Keratinocyte (primary cell): ENCODE results near the gene TOM1L2. TPM values are rescaled to one million over a fixed set of nuclear protein-coding genes. Genes with fewer than 3 reads are reported as not detected.
"Not testable (repeated sequence)": the region's sequence is repeated elsewhere in the genome, so short reads cannot be mapped to it uniquely, and the experiment has no call there.

Experiments used
- DNase-seq: peaks from one replicate; pipeline ENCODE4 v3.0.0-alpha.2; 2011; ENCODE audit warnings: low read depth, missing footprints, low spot score
- FAIRE-seq: peaks from 2 replicates; lab custom pipeline; 2011; peaks lifted over from hg19 to GRCh38; lab: Jason Lieb, UNC
- H2AFZ ChIP-seq: 2 replicates; pipeline ENCODE4 v1.6.0; 2012; ENCODE audit warnings: low read length, control low read depth, inconsistent platforms; ENCODE audit not compliant: control insufficient read depth
- H3K27ac ChIP-seq: 2 replicates; pipeline ENCODE4 v1.5.1; 2011; ENCODE audit warnings: low read length; ENCODE audit not compliant: control insufficient read depth, insufficient read depth
- H3K27me3 ChIP-seq: 3 replicates; pipeline ENCODE4 v1.6.0; 2011; ENCODE audit warnings: low read length; ENCODE audit not compliant: control insufficient read depth, insufficient read depth; ENCODE audit errors: extremely low read depth
- H3K36me3 ChIP-seq, 2 experiments: 2 replicates in 1 of 2; 3 replicates in 1 of 2; pipeline ENCODE4 v1.5.1; 2011; ENCODE audit warnings: low read length in 2 of 2, mild to moderate bottlenecking in 1 of 2; ENCODE audit not compliant: control insufficient read depth in 2 of 2, insufficient read depth in 2 of 2; ENCODE audit errors: extremely low read depth in 1 of 2
- H3K4me1 ChIP-seq: 3 replicates; pipeline ENCODE4 v1.5.1; 2011; ENCODE audit warnings: low read length; ENCODE audit not compliant: control insufficient read depth, insufficient read depth; ENCODE audit errors: extremely low read depth
- H3K4me2 ChIP-seq: 3 replicates; pipeline ENCODE4 v1.6.0; 2011; ENCODE audit warnings: low read depth, low read length; ENCODE audit not compliant: control insufficient read depth, insufficient read depth; ENCODE audit errors: extremely low read depth
- H3K4me3 ChIP-seq, 3 experiments: fragments of 200-600 bp in 1 of 3; sonication (generic) in 1 of 3; 2 replicates in 2 of 3; 3 replicates in 1 of 3; pipeline ENCODE4 v1.5.1; 2011 to 2016; ENCODE audit warnings: low read length in 3 of 3, mild to moderate bottlenecking in 3 of 3, control low read depth in 2 of 3, inconsistent platforms in 1 of 3, low read depth in 1 of 3, mixed read lengths in 1 of 3, mixed run types in 1 of 3, moderate library complexity in 1 of 3; ENCODE audit not compliant: control insufficient read depth in 2 of 3, insufficient read depth in 2 of 3; ENCODE audit errors: extremely low read depth in 1 of 3
- H3K79me2 ChIP-seq: 2 replicates; pipeline ENCODE4 v1.6.0; 2012; ENCODE audit warnings: low read length; ENCODE audit not compliant: control insufficient read depth, insufficient read depth
- H3K9ac ChIP-seq: 3 replicates; pipeline ENCODE4 v1.6.0; 2011; ENCODE audit warnings: low read length; ENCODE audit not compliant: control insufficient read depth, insufficient read depth; ENCODE audit errors: extremely low read depth
- H3K9me1 ChIP-seq: 3 replicates; pipeline ENCODE4 v1.6.0; 2011; ENCODE audit warnings: low read length; ENCODE audit not compliant: control insufficient read depth, insufficient read depth; ENCODE audit errors: extremely low read depth
- H3K9me3 ChIP-seq: 2 replicates; pipeline ENCODE4 v1.5.1; 2012; ENCODE audit warnings: low read depth, low read length; ENCODE audit not compliant: control insufficient read depth
- H4K20me1 ChIP-seq: 3 replicates; pipeline ENCODE4 v1.6.0; 2011; ENCODE audit warnings: low read length; ENCODE audit not compliant: control insufficient read depth, insufficient read depth; ENCODE audit errors: extremely low read depth
- CTCF ChIP-seq, 3 experiments: IDR thresholded peaks in 1 of 3; conservative IDR thresholded peaks in 1 of 3; optimal IDR thresholded peaks in 1 of 3; 2 replicates in 2 of 3; 3 replicates in 1 of 3; pipeline versions ENCODE3 to v1.5.1; 2011; ENCODE audit warnings: low read length in 3 of 3, mild to moderate bottlenecking in 3 of 3, moderate library complexity in 2 of 3, control low read depth in 1 of 3, inconsistent platforms in 1 of 3; ENCODE audit not compliant: insufficient read depth in 2 of 3; ENCODE audit errors: extremely low read depth in 1 of 3
- EZH2 ChIP-seq: IDR thresholded peaks from one replicate; pipeline ENCODE4 v1.6.1; 2012; ENCODE audit warnings: inconsistent platforms, mild to moderate bottlenecking, low read length, moderate library complexity
- dilution Hi-C: fragments of 300-500 bp; cut with MboI; formaldehyde crosslinking; loops from one replicate; pipeline ENCODE4 v1.7.0; 2020; ENCODE audit warnings: low sequenced_read_pairs; ENCODE audit not compliant: extremely low pct_ligation_motif_present
- polyA plus RNA-seq, 5 experiments: library from polyadenylated mRNA; depleted of rRNA in 3 of 5; stranded (reverse) in 3 of 5; stranded (forward) in 1 of 5; unstranded in 1 of 5; fragments of >200 nt; gene quantifications; 1 replicate in 1 of 5; 2 replicates in 3 of 5; 3 replicates in 1 of 5; pipeline versions ENCODE4 v1.2.1 to v1.2.3, GENCODE V29; 2011 to 2012; ENCODE audit warnings: missing spikeins in 2 of 5, low read depth in 1 of 5, low replicate concordance in 1 of 5

TOM1L2 gene
- polyA plus RNA-seq, 1 donor (not counting 4 experiments of a cell fraction or from before 2014, with no cell fraction given) = 36.3 TPM

- Histone ChIP-seq H3K27ac (no peak overlapping the region), H3K36me3 (peaks cover 19 to 32% of the 10 kb centered on the region in 2 experiments), H4K20me1 (peaks cover 18% of the 10 kb centered on the region), H3K9me3 (no peaks in the 10 kb centered on the region), H3K4me1 (peaks cover 14% of the 10 kb centered on the region), H3K4me2 (no peak overlapping the region), H2AFZ (no peak overlapping the region), H3K27me3 (no peaks in the 10 kb centered on the region), H3K79me2 (no peaks in the 10 kb centered on the region), H3K4me3 (no peak overlapping the region), H3K9me1 (peaks cover 2% of the 10 kb centered on the region), H3K9ac (no peak overlapping the region)
- FAIRE-seq (peak; percentile 79), DNase-seq (no peak)
- dilution Hi-C loops = no loop called here
- TF ChIP-seq EZH2 (no peak), CTCF (optimal IDR thresholded peaks at IDR 0.05 in 1 of 3, IDR thresholded peaks at IDR 0.05 in 1 of 3, conservative IDR thresholded peaks at IDR 0.05 in 1 of 3; ENCODE audit: extremely low read depth in 1 of 3, insufficient read depth in 2 of 3, low read length in 3 of 3) (no peak)
Observed at GRCh38 chr17:17808706-17809432, 163.3 kb downstream of the TOM1L2 start.

- H3K4me3 ChIP-seq, DNase-seq, FAIRE-seq, H3K9me3 ChIP-seq, H3K9ac ChIP-seq, H3K27ac ChIP-seq, dilution Hi-C loops, H3K4me2 ChIP-seq, H3K79me2 ChIP-seq, H3K9me1 ChIP-seq, H3K27me3 ChIP-seq, H2AFZ ChIP-seq: not testable (repeated sequence)
- peaks cover 15% of the 10 kb centered on the region for H4K20me1 ChIP-seq
- peaks cover 14% of the 10 kb centered on the region for H3K4me1 ChIP-seq
- H3K36me3 ChIP-seq = peaks cover 20 to 35% of the 10 kb centered on the region in 2 experiments
Observed at GRCh38 chr17:17808200-17808599, 164.0 kb downstream of the TOM1L2 start.
